Hepatocyte (in vitro differentiated cells): ENCODE measurements around the gene SLC8A2. TPM values are rescaled to one million over a fixed set of nuclear protein-coding genes. Genes with fewer than 3 reads are reported as not detected.

ENCODE experiments used
- DNase-seq: peaks from one replicate; pipeline ENCODE4 v3.0.0-alpha.2; 2016; ENCODE audit warnings: low spot score
- H2AFZ ChIP-seq: fragments of 200-600 bp; sonication (generic); 2 replicates; pipeline ENCODE4 v1.6.0; 2016; ENCODE audit warnings: antibody characterized with exemption, mild to moderate bottlenecking
- H3K27ac ChIP-seq: fragments of 200-600 bp; sonication (generic); 2 replicates; pipeline ENCODE4 v1.5.1; 2016; ENCODE audit warnings: mild to moderate bottlenecking
- H3K27me3 ChIP-seq: fragments of 200-600 bp; sonication (generic); 2 replicates; pipeline ENCODE4 v1.6.1; 2016
- H3K36me3 ChIP-seq: fragments of 200-600 bp; sonication (generic); replicated peaks from 2 replicates; pipeline ENCODE4 v1.5.1; 2016; ENCODE audit warnings: low read depth; ENCODE audit not compliant: insufficient read depth
- H3K4me1 ChIP-seq: fragments of 200-600 bp; sonication (generic); 2 replicates; pipeline ENCODE4 v1.5.1; 2016; ENCODE audit warnings: mild to moderate bottlenecking, moderate library complexity; ENCODE audit not compliant: insufficient read depth
- H3K4me2 ChIP-seq: fragments of 200-600 bp; sonication (generic); 2 replicates; pipeline ENCODE4 v1.6.0; 2016
- H3K4me3 ChIP-seq: fragments of 200-600 bp; sonication (generic); 2 replicates; pipeline ENCODE4 v1.5.1; 2016; ENCODE audit warnings: mild to moderate bottlenecking
- H3K79me2 ChIP-seq: fragments of 200-600 bp; sonication (generic); 2 replicates; pipeline ENCODE4 v1.6.0; 2017; ENCODE audit warnings: mild to moderate bottlenecking
- H3K9me2 ChIP-seq: fragments of 200-600 bp; sonication (generic); replicated peaks from 2 replicates; pipeline ENCODE4 v1.6.0; 2017; ENCODE audit warnings: mild to moderate bottlenecking; ENCODE audit not compliant: insufficient read depth
- H3K9me3 ChIP-seq: fragments of 200-600 bp; sonication (generic); 2 replicates; pipeline ENCODE4 v1.5.1; 2016; ENCODE audit warnings: low read depth, mild to moderate bottlenecking
- H4K20me1 ChIP-seq: fragments of 200-600 bp; sonication (generic); 2 replicates; pipeline ENCODE4 v1.6.0; 2016; ENCODE audit warnings: mild to moderate bottlenecking; ENCODE audit not compliant: insufficient read depth, poor library complexity, severe bottlenecking
- EZH2 ChIP-seq: fragments of 200-600 bp; sonication (generic); IDR thresholded peaks from 2 replicates; pipeline ENCODE4 v1.6.1; 2016; ENCODE audit warnings: antibody characterized with exemption, mild to moderate bottlenecking, borderline replicate concordance
- EZH2phosphoT487 ChIP-seq: fragments of 200-600 bp; sonication (generic); IDR thresholded peaks from one replicate; pipeline ENCODE4 v1.6.1; 2018; ENCODE audit warnings: antibody characterized with exemption, mild to moderate bottlenecking, low read depth, moderate library complexity; ENCODE audit not compliant: unreplicated experiment, severe bottlenecking
- WGBS: methylation state at CpG from one replicate; pipeline ENCODE4 v1.1.6; 2016; ENCODE audit warnings: low lambda C conversion rate; ENCODE audit errors: missing lambda C conversion rate; 5-methylcytosine and 5-hydroxymethylcytosine counted together
- polyA plus RNA-seq: library from polyadenylated mRNA; unstranded; fragments of >200 nt; fragmentation: Nextera tagmentation; extraction: Ambion mirVana; gene quantifications from 2 replicates; pipeline ENCODE4 v1.2.1, GENCODE V29; 2016
- total RNA-seq: library from RNA; depleted of rRNA; stranded (reverse); fragments of >200 nt; gene quantifications from 2 replicates; pipeline ENCODE4 v1.2.3, GENCODE V29; 2014
- TF ChIP-seq, protein P1 (sequence below): fragments of 200-600 bp; sonication (generic); IDR thresholded peaks from 2 replicates; pipeline ENCODE4 v1.5.1; 2016; ENCODE audit warnings: antibody characterized with exemption, mild to moderate bottlenecking; ENCODE audit not compliant: poor library complexity

SLC8A2 gene
- total and polyA plus RNA-seq, 2 experiments from 2014 or later, result 0.24 to 1.1 TPM

DNA sequence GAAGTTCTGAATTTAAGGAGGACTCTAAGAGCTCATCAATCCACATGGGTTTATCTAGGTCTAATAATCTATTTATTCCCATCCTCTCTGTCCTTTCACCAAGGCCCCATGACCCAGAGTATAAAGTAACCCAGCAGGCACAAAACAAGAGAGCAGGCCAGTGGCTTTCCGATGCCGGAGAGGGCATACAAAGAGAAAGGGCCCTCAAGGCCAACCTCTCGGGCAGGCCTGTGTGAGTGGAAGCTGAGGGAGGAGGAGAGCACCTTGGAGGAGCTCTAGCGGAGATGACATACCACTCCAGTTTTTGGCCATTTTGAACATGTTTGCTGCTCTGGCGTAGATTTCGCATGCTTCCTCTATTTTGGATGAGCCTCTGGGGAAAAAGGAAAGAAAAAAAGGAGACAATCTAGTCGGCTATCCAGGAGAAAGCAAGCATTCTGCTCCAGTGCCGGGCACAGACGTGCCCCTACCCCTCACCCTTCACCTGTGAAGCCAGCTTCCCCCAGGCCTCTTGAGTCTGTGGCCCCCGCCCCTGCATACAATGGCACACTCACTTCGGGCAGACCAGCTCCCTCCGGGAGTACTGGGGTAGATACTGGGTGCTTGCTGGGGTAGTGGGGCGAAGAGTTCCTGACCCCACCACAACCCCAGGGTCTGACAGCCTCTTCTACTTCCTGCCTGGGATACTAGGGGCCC, 31.6 kb upstream of the SLC8A2 start:
- no peaks in the 10 kb centered on the region for H3K27me3 ChIP-seq
- no peak overlapping the region for H3K4me3 ChIP-seq
- no peak overlapping the region for H3K4me2 ChIP-seq
- no peaks in the 10 kb centered on the region for H3K9me3 ChIP-seq
- no peak for DNase-seq
- no peaks in the 10 kb centered on the region for H3K36me3 ChIP-seq
- H2AFZ ChIP-seq, result no peak overlapping the region
- H4K20me1 ChIP-seq, result peaks cover 57% of the 10 kb centered on the region
- WGBS, result 94% methylated on average over 13 of the region's 13 CpGs
- H3K9me2 ChIP-seq, result no peaks in the 10 kb centered on the region
- H3K79me2 ChIP-seq, result peaks cover 60% of the 10 kb centered on the region
- peak overlapping the region; percentile 48 for H3K27ac ChIP-seq
- peaks cover 10% of the 10 kb centered on the region for H3K4me1 ChIP-seq
- TF ChIP-seq EZH2phosphoT487, result no peak
- TF ChIP-seq EZH2, result no peak
- TF ChIP-seq, protein P1, sequence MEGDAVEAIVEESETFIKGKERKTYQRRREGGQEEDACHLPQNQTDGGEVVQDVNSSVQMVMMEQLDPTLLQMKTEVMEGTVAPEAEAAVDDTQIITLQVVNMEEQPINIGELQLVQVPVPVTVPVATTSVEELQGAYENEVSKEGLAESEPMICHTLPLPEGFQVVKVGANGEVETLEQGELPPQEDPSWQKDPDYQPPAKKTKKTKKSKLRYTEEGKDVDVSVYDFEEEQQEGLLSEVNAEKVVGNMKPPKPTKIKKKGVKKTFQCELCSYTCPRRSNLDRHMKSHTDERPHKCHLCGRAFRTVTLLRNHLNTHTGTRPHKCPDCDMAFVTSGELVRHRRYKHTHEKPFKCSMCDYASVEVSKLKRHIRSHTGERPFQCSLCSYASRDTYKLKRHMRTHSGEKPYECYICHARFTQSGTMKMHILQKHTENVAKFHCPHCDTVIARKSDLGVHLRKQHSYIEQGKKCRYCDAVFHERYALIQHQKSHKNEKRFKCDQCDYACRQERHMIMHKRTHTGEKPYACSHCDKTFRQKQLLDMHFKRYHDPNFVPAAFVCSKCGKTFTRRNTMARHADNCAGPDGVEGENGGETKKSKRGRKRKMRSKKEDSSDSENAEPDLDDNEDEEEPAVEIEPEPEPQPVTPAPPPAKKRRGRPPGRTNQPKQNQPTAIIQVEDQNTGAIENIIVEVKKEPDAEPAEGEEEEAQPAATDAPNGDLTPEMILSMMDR, result no peak

DNA sequence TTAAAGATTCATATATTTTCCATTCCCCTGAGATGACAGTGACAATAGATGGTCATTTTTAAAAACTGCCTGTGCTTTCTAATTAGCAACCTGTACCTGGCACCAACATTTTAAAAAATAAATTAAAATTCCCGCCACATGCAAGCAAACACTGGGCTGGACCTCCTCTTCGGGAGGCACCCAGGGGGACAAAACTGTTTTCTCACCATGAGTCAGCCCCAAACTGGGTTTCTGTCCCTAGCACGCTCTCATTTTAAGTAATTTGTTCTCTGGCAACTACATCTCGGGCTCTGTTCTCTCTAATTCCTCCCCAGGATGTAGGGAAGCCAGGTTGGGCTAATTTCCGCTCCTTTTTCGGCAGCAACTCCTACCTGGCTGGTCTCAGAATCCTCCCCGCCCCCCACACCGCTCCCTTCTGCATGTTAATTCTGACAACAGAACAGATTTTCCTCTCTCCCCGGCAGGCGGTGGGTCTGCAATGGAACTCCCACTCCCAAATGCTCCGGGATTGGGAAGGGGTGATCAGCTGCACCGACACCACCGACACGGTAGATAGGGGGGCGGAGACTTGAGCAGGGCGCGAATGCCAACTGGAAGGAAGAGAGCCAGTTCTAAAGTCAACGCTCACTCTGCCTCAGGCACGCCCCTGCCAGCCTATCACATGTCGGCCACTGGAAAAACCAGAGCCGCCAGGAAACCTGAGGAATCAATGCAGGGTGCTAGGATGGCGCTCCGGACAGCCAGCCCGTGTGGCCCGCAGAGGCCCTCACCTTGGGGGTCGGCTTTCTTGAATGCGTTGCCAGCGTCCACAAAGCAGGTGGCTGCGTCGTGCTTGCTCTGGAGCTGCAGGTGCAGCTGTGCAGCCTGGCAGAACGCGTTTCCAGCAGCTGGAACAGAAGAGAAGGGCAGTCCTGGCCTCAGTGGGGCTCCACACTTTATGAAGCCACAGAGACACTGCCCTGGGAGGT, 28.5 kb upstream of the SLC8A2 start:
- H4K20me1 ChIP-seq, result peaks cover 36% of the 10 kb centered on the region
- no peaks in the 10 kb centered on the region for H3K36me3 ChIP-seq

DNA sequence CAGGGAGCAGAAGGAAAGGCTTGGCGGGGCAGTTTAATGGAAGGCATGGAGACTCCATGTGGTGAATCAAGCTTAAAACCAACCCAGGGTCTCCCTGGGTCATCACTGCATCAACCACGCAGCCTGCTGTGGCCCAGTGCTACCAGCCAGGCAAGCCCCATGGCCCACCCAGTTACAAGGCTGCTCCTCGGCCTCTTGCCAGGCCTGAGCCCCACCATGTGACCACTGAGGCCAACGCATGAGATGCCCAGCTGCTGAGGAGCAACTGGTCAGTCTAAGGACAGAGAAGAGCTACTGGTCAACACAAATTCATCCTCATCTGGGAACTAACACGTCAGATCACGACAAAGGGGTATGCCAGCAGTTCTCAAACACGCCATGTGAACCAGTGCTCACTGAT, 27.7 kb upstream of the SLC8A2 start:
- H3K27ac ChIP-seq, result no peak overlapping the region
- no peak overlapping the region for H3K4me2 ChIP-seq
- H3K9me2 ChIP-seq, result no peaks in the 10 kb centered on the region
- no peaks in the 10 kb centered on the region for H3K9me3 ChIP-seq
- H4K20me1 ChIP-seq, result peaks cover 29% of the 10 kb centered on the region
- no peak overlapping the region for H3K4me3 ChIP-seq
- H3K36me3 ChIP-seq, result no peaks in the 10 kb centered on the region
- no peak for TF ChIP-seq EZH2phosphoT487
- TF ChIP-seq, protein P1, result no peak
- TF ChIP-seq EZH2, result no peak
- no peak overlapping the region for H2AFZ ChIP-seq
- no peaks in the 10 kb centered on the region for H3K4me1 ChIP-seq
- no peak for DNase-seq
- H3K27me3 ChIP-seq, result no peaks in the 10 kb centered on the region
- peaks cover 24% of the 10 kb centered on the region for H3K79me2 ChIP-seq
- 95% methylated on average over 7 of the region's 7 CpGs for WGBS

More for the DNA sequence above, 28.5 kb upstream of the SLC8A2 start:
- DNase-seq, result no peak
- Histone ChIP-seq H3K27me3 (no peaks in the 10 kb centered on the region), H3K4me2 (no peak overlapping the region), H3K4me3 (no peak overlapping the region), H2AFZ (no peak overlapping the region), H3K79me2 (peaks cover 31% of the 10 kb centered on the region), H3K27ac (no peak overlapping the region), H3K9me3 (no peaks in the 10 kb centered on the region), H3K4me1 (no peaks in the 10 kb centered on the region), H3K9me2 (no peaks in the 10 kb centered on the region)
- WGBS, result 95% methylated on average over 32 of the region's 32 CpGs
- TF ChIP-seq, protein P1, result no peak
- no peak for TF ChIP-seq EZH2
- TF ChIP-seq EZH2phosphoT487, result no peak
